Ishikawa (cell line): Measurements from ENCODE around the gene ZNF689.

Source experiments
- CEBPB ChIP-seq: IDR thresholded peaks from 2 replicates; pipeline ENCODE4 v1.6.1; 2012
- EGR1 ChIP-seq: IDR thresholded peaks from 2 replicates; pipeline ENCODE4 v1.6.1; 2012
- EP300 ChIP-seq: IDR thresholded peaks from 2 replicates; pipeline ENCODE4 v1.6.1; 2012; ENCODE audit warnings: borderline replicate concordance
- FOXM1 ChIP-seq: IDR thresholded peaks from 2 replicates; pipeline ENCODE4 v1.6.1; 2012; ENCODE audit warnings: low read depth, borderline replicate concordance
- MAX ChIP-seq: IDR thresholded peaks from 2 replicates; pipeline ENCODE4 v1.6.1; 2012
- NFIC ChIP-seq: IDR thresholded peaks from 2 replicates; pipeline ENCODE4 v1.6.1; 2012
- REST ChIP-seq: IDR thresholded peaks from 2 replicates; pipeline ENCODE4 v1.6.1; 2012; ENCODE audit warnings: low read depth, mild to moderate bottlenecking
- TAF1 ChIP-seq: IDR thresholded peaks from 2 replicates; pipeline ENCODE4 v1.6.1; 2012; ENCODE audit warnings: low read depth, mild to moderate bottlenecking
- TCF12 ChIP-seq: IDR thresholded peaks from 2 replicates; pipeline ENCODE4 v1.6.1; 2012; ENCODE audit warnings: low read depth
- TEAD4 ChIP-seq: IDR thresholded peaks from 2 replicates; pipeline ENCODE4 v1.6.1; 2012
- YY1 ChIP-seq: IDR thresholded peaks from 2 replicates; pipeline ENCODE4 v1.6.1; 2012; ENCODE audit warnings: low read depth
- ZBTB7A ChIP-seq: IDR thresholded peaks from 2 replicates; pipeline ENCODE4 v1.6.1; 2012; ENCODE audit warnings: low read depth

Gene ZNF689

GRCh38 chr16:30569746-30570635 is 40.2 kb downstream of the ZNF689 start:
- TF ChIP-seq REST (no peak), ZBTB7A (no peak), MAX (no peak), TEAD4 (no peak), FOXM1 (no peak)

GRCh38 chr16:30569281-30569680 is 40.9 kb downstream of the ZNF689 start:
- TF ChIP-seq REST (no peak), CEBPB (no peak), FOXM1 (no peak), NFIC (no peak), TCF12 (no peak), YY1 (no peak), EP300 (no peak), TEAD4 (no peak)

- TF ChIP-seq EP300 (no peak), CEBPB (0 out of 2 replicates have a peak, but pooled peaks have one; percentile 39)
These were observed 42.1 kb downstream of the ZNF689 start for GRCh38 chr16:30567991-30568638.

GRCh38 chr16:30567160-30567990 is 42.8 kb downstream of the ZNF689 start:
- no peak for TF ChIP-seq NFIC
- no peak for TF ChIP-seq CEBPB
- no peak for TF ChIP-seq REST
- no peak for TF ChIP-seq YY1
- no peak for TF ChIP-seq TEAD4
- no peak for TF ChIP-seq MAX

- TF ChIP-seq NFIC (no peak), EGR1 (no peak), ZBTB7A (no peak), YY1 (no peak), TCF12 (no peak), FOXM1 (no peak), TAF1 (no peak)
These were observed 43.7 kb downstream of the ZNF689 start for GRCh38 chr16:30566531-30566930.
